UCSD-AML1 (cell line): ENCODE measurements around the gene ZHX3.

Experiments used
- DNase-seq: peaks from one replicate; lab custom pipeline; 2025; ENCODE audit not compliant: unreplicated experiment; lab: John Stamatoyannopoulos, UW

ZHX3 gene

DNA sequence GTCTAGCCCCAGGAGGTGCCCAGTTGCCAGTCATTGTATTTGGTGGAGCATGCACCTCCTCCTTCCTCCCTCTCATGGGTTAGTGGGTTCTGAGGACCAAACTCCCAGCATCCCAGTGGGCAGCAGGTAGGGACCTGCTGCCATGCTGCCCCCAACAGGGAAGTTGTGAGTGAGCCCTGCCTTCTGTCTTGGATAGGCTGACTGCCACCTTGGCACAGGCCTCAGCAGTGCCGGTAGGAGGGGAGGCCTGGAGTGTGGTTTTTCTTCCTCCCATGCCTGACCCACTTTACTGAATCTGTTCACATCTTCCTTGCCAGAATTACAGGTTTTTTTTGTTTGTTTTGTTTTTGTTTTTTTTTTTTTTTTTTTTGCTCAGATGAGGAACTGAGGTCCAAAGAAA, 155.6 kb downstream of the ZHX3 start:
- DNase-seq = no peak

GRCh38 chr20:41160686-41161085, 156.8 kb downstream of the ZHX3 start:
- no peak for DNase-seq

DNA sequence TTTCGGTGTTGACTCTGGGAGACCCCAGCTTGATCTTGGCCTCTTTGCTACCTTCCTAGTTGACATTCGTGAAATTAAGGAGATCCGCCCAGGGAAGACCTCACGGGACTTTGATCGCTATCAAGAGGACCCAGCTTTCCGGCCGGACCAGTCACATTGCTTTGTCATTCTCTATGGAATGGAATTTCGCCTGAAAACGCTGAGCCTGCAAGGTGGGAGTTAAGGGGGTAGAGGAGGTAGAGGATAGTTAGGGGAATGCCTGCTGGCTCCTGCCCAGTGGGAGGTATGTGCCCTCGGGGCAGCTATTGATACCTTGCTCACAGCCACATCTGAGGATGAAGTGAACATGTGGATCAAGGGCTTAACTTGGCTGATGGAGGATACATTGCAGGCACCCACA, 158.0 kb downstream of the ZHX3 start:
- DNase-seq = no peak

DNA sequence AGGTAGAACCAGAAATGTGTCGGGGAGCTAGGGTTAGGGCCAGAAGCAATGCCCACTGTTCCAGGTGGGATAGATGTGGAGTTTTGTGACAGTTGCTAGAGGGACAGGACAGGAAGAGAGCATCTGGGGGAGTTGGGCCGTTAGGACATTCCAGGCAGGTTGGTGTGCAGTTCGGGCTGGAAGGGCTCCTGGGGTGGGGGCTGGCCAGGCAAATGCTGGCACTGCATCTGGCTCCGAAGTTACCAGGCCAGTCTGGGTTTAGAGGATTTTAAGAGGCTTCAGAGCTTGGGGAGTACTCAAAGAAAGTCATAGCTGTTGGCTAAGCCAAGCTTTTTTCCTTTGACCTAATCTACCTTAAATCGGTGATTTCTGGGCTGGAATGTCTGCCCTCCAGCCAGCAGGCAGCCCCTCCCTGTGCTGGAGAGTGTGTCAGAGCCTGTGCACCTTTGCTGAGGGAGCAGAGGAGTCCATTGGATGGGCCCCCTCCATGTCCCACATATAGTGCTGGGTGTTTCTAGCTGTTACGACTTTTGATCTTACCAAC, 159.4 kb downstream of the ZHX3 start:
- no peak for DNase-seq

GRCh38 chr20:41155261-41155660, 162.3 kb downstream of the ZHX3 start:
- no peak for DNase-seq

DNA sequence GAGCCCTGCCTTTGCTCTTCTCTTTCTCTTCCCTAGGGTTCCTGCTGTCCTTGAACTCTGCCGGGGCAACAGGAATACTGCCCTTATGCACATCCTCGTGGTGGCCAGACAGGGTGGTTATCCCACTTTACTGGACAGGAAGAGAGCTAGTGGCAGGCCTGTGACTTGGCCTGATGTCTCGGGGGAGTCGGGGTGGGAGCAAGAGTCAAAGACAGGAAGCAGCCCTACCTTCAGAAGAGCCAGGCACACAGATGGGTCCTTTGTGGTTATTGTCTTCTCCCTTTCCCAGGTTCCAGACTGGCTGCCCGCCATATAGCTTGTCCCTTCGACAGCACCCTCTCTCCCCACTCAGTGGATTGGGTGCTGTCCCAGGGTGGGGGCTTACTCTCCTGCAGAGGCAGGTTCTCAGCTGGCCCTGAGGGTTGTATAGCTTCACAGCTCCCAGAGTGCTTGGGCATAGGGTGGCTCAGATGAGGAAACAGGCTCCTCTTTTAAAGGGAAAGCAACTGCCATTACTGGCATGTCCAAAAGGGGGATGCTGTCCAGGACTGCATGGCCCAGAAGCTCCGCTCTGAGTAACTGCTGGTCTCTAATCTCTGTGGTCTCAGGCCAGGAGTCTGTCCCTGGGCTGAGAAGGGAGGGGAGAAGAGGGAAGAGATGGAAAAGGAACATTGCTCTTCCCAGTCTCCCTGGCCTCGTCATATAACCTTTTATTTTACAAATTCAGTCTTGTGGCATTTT, 162.9 kb downstream of the ZHX3 start:
- no peak for DNase-seq

GRCh38 chr20:41152108-41152757, 165.3 kb downstream of the ZHX3 start:
- DNase-seq = no peak

GRCh38 chr20:41151134-41151869, 166.2 kb downstream of the ZHX3 start:
- no peak for DNase-seq

DNA sequence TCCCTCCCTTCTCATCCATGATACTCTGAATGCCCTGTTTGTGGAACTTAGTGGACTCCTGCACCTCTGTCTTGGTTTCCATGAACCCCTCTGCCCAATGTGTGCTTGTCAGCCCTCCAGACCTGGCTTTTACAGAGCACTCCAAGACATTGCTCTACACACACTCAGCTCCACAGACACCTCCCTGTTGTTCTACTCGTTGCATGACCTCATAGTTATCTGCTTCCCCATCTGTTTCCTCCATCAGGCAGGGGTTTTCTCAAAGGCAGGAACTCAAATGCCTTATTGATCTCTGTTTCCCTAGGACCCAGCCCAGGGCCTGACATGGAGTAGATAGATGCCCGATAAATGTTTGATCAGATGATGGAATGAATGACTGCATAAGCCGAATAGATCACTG, 166.9 kb downstream of the ZHX3 start:
- peak; percentile 40 for DNase-seq

GRCh38 chr20:41148942-41149341, 168.6 kb downstream of the ZHX3 start:
- DNase-seq = no peak

DNA sequence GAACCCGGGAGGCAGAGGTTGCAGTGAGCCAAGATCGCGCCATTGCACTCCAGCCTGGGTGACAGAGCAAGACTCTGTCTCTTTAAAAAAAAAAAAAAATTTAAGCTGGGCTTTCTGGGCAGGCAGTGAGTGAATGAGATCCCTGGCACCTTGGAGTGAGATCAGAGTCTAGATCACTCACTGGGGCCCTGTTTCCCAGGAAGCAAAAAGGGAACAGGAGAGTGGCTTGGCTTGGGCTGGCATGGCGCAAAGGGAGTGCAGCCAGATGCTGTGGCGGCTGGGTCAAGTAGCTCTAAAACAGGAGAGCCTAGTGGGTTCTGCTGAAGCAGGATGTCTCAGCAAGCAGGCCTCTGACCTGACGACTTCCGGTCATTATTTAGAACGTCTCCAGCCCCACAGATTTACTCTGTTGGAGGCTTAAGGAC, 169.8 kb downstream of the ZHX3 start:
- no peak for DNase-seq

DNA sequence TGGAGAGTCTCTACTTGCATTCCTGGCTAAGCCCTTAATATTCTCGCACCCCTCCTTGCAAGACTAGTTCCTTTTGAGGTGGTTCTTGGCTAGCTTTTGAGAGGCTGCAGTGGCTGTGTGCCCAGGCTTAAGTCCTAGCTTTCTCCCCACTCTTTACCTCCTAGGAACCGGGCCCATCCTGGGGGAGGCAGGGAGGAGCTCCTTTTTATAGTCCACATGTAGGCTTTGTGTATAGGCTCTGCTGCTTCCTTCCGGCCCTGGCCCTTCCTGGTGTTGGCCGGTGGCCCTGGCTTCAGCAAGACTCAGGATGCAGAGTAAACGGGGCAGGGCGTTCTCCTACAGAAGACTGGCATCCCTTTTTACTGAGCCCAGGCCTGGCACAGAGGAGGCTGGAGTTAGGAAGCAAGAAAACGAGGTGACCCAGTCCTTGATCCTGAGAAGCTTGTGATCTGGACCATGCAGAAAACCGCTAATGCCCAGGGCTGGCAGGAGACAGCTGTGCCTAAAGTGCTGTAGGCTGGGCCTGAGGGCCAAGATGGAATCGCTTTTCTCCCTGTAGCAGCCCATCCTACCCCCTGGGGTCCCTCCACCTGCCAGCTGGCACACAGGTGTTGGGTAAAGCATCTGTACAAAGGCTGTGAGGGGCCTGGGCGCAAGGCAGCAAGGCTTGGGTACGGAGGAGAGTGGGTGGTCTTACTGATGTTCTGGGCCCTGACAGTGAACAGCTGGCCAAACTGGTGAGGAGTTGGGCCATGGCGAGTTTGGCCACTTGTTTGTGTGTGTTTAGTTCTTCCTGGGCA, 171.5 kb downstream of the ZHX3 start:
- DNase-seq = no peak

GRCh38 chr20:41145317-41145716, 172.2 kb downstream of the ZHX3 start:
- DNase-seq = no peak

GRCh38 chr20:41143354-41143753, 174.2 kb downstream of the ZHX3 start:
- DNase-seq = no peak

- peak; percentile 55 for DNase-seq
These were observed 174.6 kb downstream of the ZHX3 start for GRCh38 chr20:41142919-41143318.

DNA sequence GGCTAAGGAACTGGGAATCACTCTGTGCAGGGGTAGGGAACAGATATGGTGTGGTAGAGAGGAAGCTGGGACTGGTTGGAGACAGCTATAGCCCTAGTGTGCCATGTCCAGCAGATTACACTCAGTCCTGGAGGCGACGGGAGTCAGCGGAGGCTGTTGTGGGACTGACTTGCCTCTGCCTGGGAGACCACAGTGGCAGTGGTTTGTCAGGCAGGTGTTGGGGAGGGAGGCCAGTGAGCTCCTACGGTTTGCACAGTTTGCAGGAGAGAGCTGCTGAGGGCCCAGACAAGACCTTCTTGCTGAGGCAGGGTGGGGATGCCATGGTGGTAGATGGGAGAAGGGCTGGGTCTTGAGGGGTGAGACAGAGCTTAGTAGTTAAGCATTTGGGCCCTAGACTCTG, 175.3 kb downstream of the ZHX3 start:
- DNase-seq = no peak

- DNase-seq = peak; percentile 65
These were observed 176.2 kb downstream of the ZHX3 start for GRCh38 chr20:41141153-41141815.

DNA sequence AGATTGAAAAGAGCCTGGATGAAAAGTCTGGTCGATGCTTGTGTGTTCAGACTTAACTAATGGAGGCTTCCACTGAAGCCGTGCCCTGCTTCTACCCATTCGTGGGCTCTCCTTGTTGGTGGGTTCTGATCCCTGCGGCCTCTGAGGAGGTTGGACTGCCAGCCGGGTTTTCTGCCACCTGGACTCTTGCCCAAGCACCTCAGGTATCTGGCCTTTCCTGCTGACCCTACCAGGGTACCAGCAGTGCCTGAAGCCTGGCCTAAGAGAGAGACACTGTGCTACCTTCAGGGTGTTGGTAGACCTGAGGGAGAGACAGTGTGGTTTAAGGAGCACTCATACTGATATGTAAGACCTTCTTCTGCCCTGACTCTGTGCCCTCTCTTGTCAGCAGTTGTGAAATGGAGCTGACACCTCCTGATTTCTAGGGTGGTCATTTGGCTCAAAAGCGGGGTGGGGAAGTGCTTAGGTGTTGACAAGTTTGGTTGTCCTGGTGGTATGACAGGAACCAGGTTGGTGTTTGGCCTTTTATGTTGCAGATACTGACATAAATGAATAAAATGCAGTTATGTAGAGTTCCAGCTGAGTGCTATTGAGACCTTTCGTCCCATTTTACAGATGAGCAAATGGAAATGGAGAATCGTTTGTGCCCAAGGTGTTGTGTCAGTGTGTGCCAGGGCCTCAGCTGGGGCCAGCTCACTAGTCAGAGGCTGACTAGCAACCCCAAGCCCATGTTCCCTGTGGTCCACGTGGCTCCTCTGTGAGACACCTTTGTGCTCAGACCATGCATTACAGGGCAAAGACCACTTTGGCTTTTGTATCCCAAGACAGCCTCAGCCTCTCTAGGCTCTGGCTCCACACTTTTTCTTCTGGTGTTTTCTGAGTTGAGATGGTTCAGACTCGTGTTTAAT, 177.1 kb downstream of the ZHX3 start:
- no peak for DNase-seq
